SK-N-SH (cell line): ENCODE data around the gene SFRP2. TPM values are rescaled to one million over a fixed set of nuclear protein-coding genes. Genes with fewer than 3 reads are reported as not detected.

Experiments used
- CTCF ChIA-PET: fragments of 300-600, 350-600 bp; formaldehyde crosslinking; extraction: SDS; loops from one replicate; lab custom pipeline; 2021; lab: Yijun Ruan, JAX
- POLR2A ChIA-PET: fragments of 350-600 bp; sonication (Branson Sonifier 250); formaldehyde crosslinking; extraction: SDS; loops from one replicate; lab custom pipeline; 2020; ENCODE audit warnings: antibody characterized with exemption, inconsistent platforms; lab: Yijun Ruan, JAX
- DNase-seq: peaks from one replicate; pipeline ENCODE4 v3.0.0; 2012
- H2AFZ ChIP-seq: fragments of 200-600 bp; sonication (generic); 2 replicates; pipeline ENCODE4 v1.8.1; 2016; ENCODE audit warnings: antibody characterized with exemption, mild to moderate bottlenecking, low read depth
- H3F3A ChIP-seq: fragments of 200-600 bp; sonication (generic); replicated peaks from 2 replicates; pipeline ENCODE3; 2016; ENCODE audit warnings: antibody characterized with exemption, mild to moderate bottlenecking; ENCODE audit not compliant: insufficient read depth
- H3K27ac ChIP-seq, 2 experiments: fragments of 200-500 bp in 1 of 2; fragments of 200-600 bp in 1 of 2; sonication (Bioruptor generic) in 1 of 2; sonication (generic), shearing (Covaris generic) in 1 of 2; 2 replicates each; pipeline versions ENCODE4 v1.5.1 to v1.6.1; 2014 to 2016; ENCODE audit warnings: low read depth in 2 of 2, inconsistent platforms in 1 of 2, low read length in 1 of 2, mild to moderate bottlenecking in 1 of 2, mixed read lengths in 1 of 2
- H3K27me3 ChIP-seq: fragments of 200-600 bp; sonication (generic), shearing (Covaris generic); 2 replicates; pipeline ENCODE4 v1.6.1; 2016; ENCODE audit warnings: mixed run types; ENCODE audit not compliant: insufficient read depth
- H3K36me3 ChIP-seq, 2 experiments: fragments of 200-500 bp in 1 of 2; fragments of 200-600 bp in 1 of 2; sonication (Bioruptor generic) in 1 of 2; sonication (generic) in 1 of 2; replicated peaks in 1 of 2; 2 replicates each; pipeline versions ENCODE3 to v1.5.1; 2014 to 2016; ENCODE audit warnings: low read length in 1 of 2, mild to moderate bottlenecking in 1 of 2; ENCODE audit not compliant: insufficient read depth in 2 of 2, control insufficient read depth in 1 of 2
- H3K4me1 ChIP-seq, 2 experiments: fragments of 200-500 bp in 1 of 2; fragments of 200-600 bp in 1 of 2; sonication (Bioruptor generic) in 1 of 2; sonication (generic), shearing (Covaris generic) in 1 of 2; 2 replicates each; pipeline versions ENCODE4 v1.5.1 to v1.6.1; 2014 to 2016; ENCODE audit warnings: low read depth in 1 of 2, low read length in 1 of 2, mixed run types in 1 of 2; ENCODE audit not compliant: insufficient read depth in 2 of 2, control insufficient read depth in 1 of 2
- H3K4me2 ChIP-seq: fragments of 200-600 bp; sonication (generic), shearing (Covaris generic); 2 replicates; pipeline ENCODE4 v1.6.1; 2017; ENCODE audit warnings: mixed run types
- H3K4me3 ChIP-seq, 2 experiments: fragments of 200-500 bp in 1 of 2; fragments of 200-600 bp in 1 of 2; sonication (Bioruptor generic) in 1 of 2; sonication (generic), shearing (Covaris generic) in 1 of 2; 2 replicates each; pipeline versions ENCODE4 v1.5.1 to v1.8.1; 2014 to 2016; ENCODE audit warnings: low read depth in 2 of 2, inconsistent platforms in 1 of 2, low read length in 1 of 2, mild to moderate bottlenecking in 1 of 2, mixed read lengths in 1 of 2, moderate library complexity in 1 of 2
- H3K79me2 ChIP-seq: fragments of 200-600 bp; sonication (generic); 2 replicates; pipeline ENCODE4 v1.8.1; 2017; ENCODE audit warnings: mild to moderate bottlenecking; ENCODE audit not compliant: insufficient read depth
- H3K9ac ChIP-seq: fragments of 200-600 bp; sonication (generic); 2 replicates; pipeline ENCODE4 v1.6.1; 2017; ENCODE audit warnings: mixed run types
- H3K9me2 ChIP-seq: fragments of 200-600 bp; sonication (generic); 2 replicates; pipeline ENCODE4 v1.6.1; 2017; ENCODE audit warnings: mixed run types
- H3K9me3 ChIP-seq: fragments of 200-600 bp; sonication (generic); 2 replicates; pipeline ENCODE4 v1.6.1; 2017; ENCODE audit warnings: mixed run types, mild to moderate bottlenecking, moderate library complexity
- H4K20me1 ChIP-seq: fragments of 200-600 bp; sonication (generic); 2 replicates; pipeline ENCODE4 v1.6.1; 2017; ENCODE audit warnings: mild to moderate bottlenecking, mixed run types; ENCODE audit not compliant: insufficient read depth
- EP300 ChIP-seq, 2 experiments: IDR thresholded peaks; 2 replicates each; pipeline versions ENCODE4 v1.4.0 to v1.6.1; 2012; ENCODE audit warnings: borderline replicate concordance in 1 of 2, low read depth in 1 of 2, low read length in 1 of 2
- FOSL2 ChIP-seq: IDR thresholded peaks from 2 replicates; pipeline ENCODE4 v1.4.0; 2012; ENCODE audit warnings: low read depth, mild to moderate bottlenecking, moderate library complexity, borderline replicate concordance
- FOXJ3 ChIP-seq: sonication (generic); formaldehyde crosslinking; IDR thresholded peaks from 2 replicates; pipeline ENCODE4 v1.5.1; 2020; ENCODE audit warnings: mild to moderate bottlenecking, missing genetic modification reagents
- FOXM1 ChIP-seq: IDR thresholded peaks from 2 replicates; pipeline ENCODE4 v1.4.0; 2012; ENCODE audit warnings: low read depth, mild to moderate bottlenecking
- MAX ChIP-seq: IDR thresholded peaks from 2 replicates; pipeline ENCODE4 v1.4.0; 2012; ENCODE audit warnings: low read depth
- NFIC ChIP-seq: IDR thresholded peaks from 2 replicates; pipeline ENCODE4 v1.4.0; 2012; ENCODE audit warnings: borderline replicate concordance
- RAD21 ChIP-seq: IDR thresholded peaks from 2 replicates; pipeline ENCODE4 v1.6.1; 2012; ENCODE audit warnings: mild to moderate bottlenecking, low read length
- REST ChIP-seq: IDR thresholded peaks from 2 replicates; pipeline ENCODE4 v1.6.1; 2012; ENCODE audit warnings: mild to moderate bottlenecking, low read depth, low read length, moderate library complexity
- RXRA ChIP-seq: IDR thresholded peaks from 2 replicates; pipeline ENCODE4 v1.4.0; 2012; ENCODE audit warnings: low read depth, mild to moderate bottlenecking, borderline replicate concordance
- TEAD4 ChIP-seq: IDR thresholded peaks from 2 replicates; pipeline ENCODE4 v1.4.0; 2012; ENCODE audit warnings: mild to moderate bottlenecking, borderline replicate concordance; ENCODE audit not compliant: insufficient read depth
- USF2 ChIP-seq: fragments of 150-350 bp; IDR thresholded peaks from 2 replicates; pipeline ENCODE4 v1.6.1; 2017; ENCODE audit warnings: antibody characterized with exemption, low read length, low read depth, borderline replicate concordance
- YY1 ChIP-seq: IDR thresholded peaks from 2 replicates; pipeline ENCODE4 v1.4.0; 2012; ENCODE audit warnings: low read depth, mild to moderate bottlenecking
- WGBS: methylation state at CpG from one replicate; pipeline ENCODE4 v1.1.6; 2017; ENCODE audit warnings: low lambda C conversion rate; 5-methylcytosine and 5-hydroxymethylcytosine counted together
- polyA plus RNA-seq, 3 experiments: library from polyadenylated mRNA; depleted of rRNA; stranded (reverse); fragments of >200 nt; gene quantifications; 2 replicates each; pipeline ENCODE4 v1.2.3, GENCODE V29; 2012

Gene SFRP2
- polyA plus RNA-seq, 1 of the 3 experiments (the other 2 are of a cell fraction): not detected

- H3K9me2 ChIP-seq: no peaks in the 10 kb centered on the region
- peak; percentile 22 for DNase-seq
- peak overlapping the region; percentile 74; the same call in 1 of the 2 replicates for H3K4me2 ChIP-seq
- CTCF ChIA-PET: interaction anchor here (0.8 to 1.5 kb wide), 3 partner anchors 9 to 40 kb away, joined by 3 read pairs; no protein-coding TSS in a partner anchor
- POLR2A ChIA-PET: no interaction called here
- peaks cover 4 to 13% of the 10 kb centered on the region in 2 experiments; a peak in 1 of 4 replicates for H3K4me1 ChIP-seq
- H3K9ac ChIP-seq: no peak overlapping the region
- H3K36me3 ChIP-seq: no peaks in the 10 kb centered on the region
- no peaks in the 10 kb centered on the region for H3K9me3 ChIP-seq
- no peak for TF ChIP-seq REST
- TF ChIP-seq YY1: no peak
- TF ChIP-seq FOXJ3: no peak
- TF ChIP-seq MAX: no peak
- no peak for TF ChIP-seq RAD21
- no peak for TF ChIP-seq RXRA
- TF ChIP-seq NFIC: no peak
- TF ChIP-seq TEAD4: no peak
- TF ChIP-seq USF2: no peak
- TF ChIP-seq FOSL2: no peak
- TF ChIP-seq EP300 (IDR thresholded peaks at IDR 0.05; ENCODE audit: borderline replicate concordance in 1 of 2, low read depth in 1 of 2, low read length in 1 of 2): no peak
- TF ChIP-seq FOXM1: no peak
- H3K27me3 ChIP-seq: peaks cover 87% of the 10 kb centered on the region
- H4K20me1 ChIP-seq: no peaks in the 10 kb centered on the region
- WGBS: 89% methylated on average over 9 of the region's 10 CpGs
- H3K79me2 ChIP-seq: no peaks in the 10 kb centered on the region
- no peaks in the 10 kb centered on the region for H3F3A ChIP-seq
- no peak overlapping the region for H3K4me3 ChIP-seq
- no peak overlapping the region for H3K27ac ChIP-seq
- no peak overlapping the region for H2AFZ ChIP-seq
These were observed 1.6 kb upstream of the SFRP2 start for GRCh38 chr4:153790500-153790865.
